Measurements from ENCODE around the gene UBN1. TPM values are rescaled to one million over a fixed set of nuclear protein-coding genes. Genes with fewer than 3 reads are reported as not detected.

Gene UBN1
- polyA plus RNA-seq, 1 donor = 38.2 TPM

GRCh38 chr16:4820652-4821051 is 26.6 kb upstream of the UBN1 start:
- Histone ChIP-seq H3K9me3 (ENCODE audit: control insufficient read depth, low read depth, low read length) (no peaks in the 10 kb centered on the region), H3K27me3 (ENCODE audit: control insufficient read depth, insufficient read depth, low read length) (no peaks in the 10 kb centered on the region), H3K4me1 (ENCODE audit: control insufficient read depth, insufficient read depth, low read length) (no peaks in the 10 kb centered on the region), H3K27ac (ENCODE audit: low read length) (no peak overlapping the region), H3K36me3 (ENCODE audit: control insufficient read depth, insufficient read depth, low read length) (peaks cover 76% of the 10 kb centered on the region), H3K4me3 (ENCODE audit: low read length) (no peak overlapping the region)
- DNase-seq = no peak
- WGBS (ENCODE audit: insufficient coverage, low lambda C conversion rate) = no CpG with 5 or more reads among the region's 6 CpGs

DNA sequence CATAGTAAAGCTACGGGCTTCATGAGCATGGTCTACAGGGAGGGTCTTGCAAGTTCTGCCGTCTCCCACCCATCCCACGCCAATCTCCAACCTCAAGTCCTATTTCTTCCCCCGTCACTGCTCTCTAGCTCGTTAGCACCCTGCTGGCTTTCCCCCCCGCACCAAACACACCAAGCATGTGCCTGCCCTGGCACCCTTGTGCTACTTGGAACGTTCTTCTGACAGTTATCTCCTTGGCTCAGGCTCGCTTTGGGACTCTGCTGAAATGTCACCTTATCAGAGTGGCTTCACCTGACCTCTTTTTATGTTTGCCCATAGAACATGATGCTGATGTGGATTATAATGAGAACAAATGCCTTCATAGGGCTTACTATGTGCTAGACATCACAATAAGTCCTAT is 22.1 kb upstream of the UBN1 start:
- 100% methylated on average over 2 of the region's 8 CpGs for WGBS (ENCODE audit: insufficient coverage, low lambda C conversion rate)
- H3K36me3 ChIP-seq (ENCODE audit: control insufficient read depth, insufficient read depth, low read length) = peaks cover 82% of the 10 kb centered on the region
- H3K27me3 ChIP-seq (ENCODE audit: control insufficient read depth, insufficient read depth, low read length) = no peaks in the 10 kb centered on the region
- H3K4me3 ChIP-seq (ENCODE audit: low read length) = no peak overlapping the region
- DNase-seq = no peak
- no peaks in the 10 kb centered on the region for H3K4me1 ChIP-seq (ENCODE audit: control insufficient read depth, insufficient read depth, low read length)
- no peaks in the 10 kb centered on the region for H3K9me3 ChIP-seq (ENCODE audit: control insufficient read depth, low read depth, low read length)
- no peak overlapping the region for H3K27ac ChIP-seq (ENCODE audit: low read length)

DNA sequence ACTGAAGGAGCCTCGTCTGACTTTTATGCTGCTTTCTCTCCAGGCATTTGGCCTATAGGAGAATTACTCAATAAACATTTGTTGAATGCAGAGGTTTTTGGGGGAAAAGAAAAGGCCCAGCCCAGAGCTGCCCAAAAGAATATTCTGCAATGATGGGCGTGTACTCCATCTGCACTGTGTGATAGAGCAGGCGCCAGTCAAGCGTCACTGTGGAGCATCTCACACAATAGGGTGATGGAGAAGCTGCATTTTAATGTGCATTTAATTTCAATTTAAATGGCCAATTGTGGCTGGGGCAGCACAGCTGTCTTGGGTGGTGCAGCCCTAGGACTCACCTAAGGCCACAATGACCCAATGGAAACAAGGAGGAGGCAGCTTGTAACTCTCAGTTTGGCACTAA is 20.8 kb upstream of the UBN1 start:
- Histone ChIP-seq H3K36me3 (ENCODE audit: control insufficient read depth, insufficient read depth, low read length) (peaks cover 83% of the 10 kb centered on the region), H3K27ac (ENCODE audit: low read length) (no peak overlapping the region), H3K4me3 (ENCODE audit: low read length) (no peak overlapping the region), H3K9me3 (ENCODE audit: control insufficient read depth, low read depth, low read length) (no peaks in the 10 kb centered on the region), H3K27me3 (ENCODE audit: control insufficient read depth, insufficient read depth, low read length) (no peaks in the 10 kb centered on the region), H3K4me1 (ENCODE audit: control insufficient read depth, insufficient read depth, low read length) (no peaks in the 10 kb centered on the region)
- WGBS (ENCODE audit: insufficient coverage, low lambda C conversion rate) = no CpG with 5 or more reads among the region's 4 CpGs
- DNase-seq = no peak

GRCh38 chr16:4826980-4827379 is 20.3 kb upstream of the UBN1 start:
- H3K27ac ChIP-seq (ENCODE audit: low read length) = no peak overlapping the region
- no CpG with 5 or more reads among the region's 10 CpGs for WGBS (ENCODE audit: insufficient coverage, low lambda C conversion rate)
- DNase-seq = no peak
- peaks cover 83% of the 10 kb centered on the region for H3K36me3 ChIP-seq (ENCODE audit: control insufficient read depth, insufficient read depth, low read length)
- no peaks in the 10 kb centered on the region for H3K9me3 ChIP-seq (ENCODE audit: control insufficient read depth, low read depth, low read length)
- H3K4me3 ChIP-seq (ENCODE audit: low read length) = no peak overlapping the region
- no peaks in the 10 kb centered on the region for H3K4me1 ChIP-seq (ENCODE audit: control insufficient read depth, insufficient read depth, low read length)
- H3K27me3 ChIP-seq (ENCODE audit: control insufficient read depth, insufficient read depth, low read length) = no peaks in the 10 kb centered on the region

- DNase-seq = no peak
- H3K9me3 ChIP-seq (ENCODE audit: control insufficient read depth, low read depth, low read length) = no peaks in the 10 kb centered on the region
- peaks cover 5% of the 10 kb centered on the region for H3K4me1 ChIP-seq (ENCODE audit: control insufficient read depth, insufficient read depth, low read length)
- H3K4me3 ChIP-seq (ENCODE audit: low read length) = no peak overlapping the region
- H3K27me3 ChIP-seq (ENCODE audit: control insufficient read depth, insufficient read depth, low read length) = no peaks in the 10 kb centered on the region
- WGBS (ENCODE audit: insufficient coverage, low lambda C conversion rate) = no CpG with 5 or more reads among the region's 11 CpGs
- H3K36me3 ChIP-seq (ENCODE audit: control insufficient read depth, insufficient read depth, low read length) = peaks cover 79% of the 10 kb centered on the region
- H3K27ac ChIP-seq (ENCODE audit: low read length) = no peak overlapping the region
These were observed 18.5 kb upstream of the UBN1 start for GRCh38 chr16:4828567-4829321.

- DNase-seq = no peak
- no peaks in the 10 kb centered on the region for H3K27me3 ChIP-seq (ENCODE audit: control insufficient read depth, insufficient read depth, low read length)
- no peak overlapping the region for H3K27ac ChIP-seq (ENCODE audit: low read length)
- WGBS (ENCODE audit: insufficient coverage, low lambda C conversion rate) = no CpG with 5 or more reads among the region's 7 CpGs
- H3K9me3 ChIP-seq (ENCODE audit: control insufficient read depth, low read depth, low read length) = no peaks in the 10 kb centered on the region
- H3K36me3 ChIP-seq (ENCODE audit: control insufficient read depth, insufficient read depth, low read length) = peaks cover 75% of the 10 kb centered on the region
- peaks cover 5% of the 10 kb centered on the region for H3K4me1 ChIP-seq (ENCODE audit: control insufficient read depth, insufficient read depth, low read length)
- H3K4me3 ChIP-seq (ENCODE audit: low read length) = no peak overlapping the region
These were observed 16.9 kb upstream of the UBN1 start for GRCh38 chr16:4830408-4830807.

DNA sequence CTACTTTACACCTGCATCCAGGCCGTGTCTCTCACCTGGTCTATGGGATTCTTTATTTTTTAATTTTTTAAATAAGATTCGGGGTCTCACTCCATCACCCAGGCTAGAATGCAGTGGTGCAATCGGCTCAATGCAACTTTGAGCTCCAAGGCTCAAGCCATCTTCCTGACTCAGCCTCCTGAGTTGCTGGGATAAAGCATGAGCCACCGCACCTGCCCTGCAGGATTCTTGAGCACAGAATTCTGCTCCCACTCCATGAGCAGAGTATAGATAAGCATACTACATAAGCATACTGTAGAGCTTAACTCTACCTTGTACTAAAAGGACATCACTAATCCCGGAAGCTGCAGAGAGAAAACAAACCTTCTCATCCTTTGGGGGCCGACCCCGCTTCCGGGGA is 15.7 kb upstream of the UBN1 start:
- 80% methylated on average over 1 of the region's 8 CpGs for WGBS (ENCODE audit: insufficient coverage, low lambda C conversion rate)
- Histone ChIP-seq H3K4me3 (ENCODE audit: low read length) (no peak overlapping the region), H3K9me3 (ENCODE audit: control insufficient read depth, low read depth, low read length) (no peaks in the 10 kb centered on the region), H3K27ac (ENCODE audit: low read length) (no peak overlapping the region), H3K27me3 (ENCODE audit: control insufficient read depth, insufficient read depth, low read length) (no peaks in the 10 kb centered on the region), H3K36me3 (ENCODE audit: control insufficient read depth, insufficient read depth, low read length) (peaks cover 76% of the 10 kb centered on the region), H3K4me1 (ENCODE audit: control insufficient read depth, insufficient read depth, low read length) (peaks cover 5% of the 10 kb centered on the region)
- no peak for DNase-seq

DNA sequence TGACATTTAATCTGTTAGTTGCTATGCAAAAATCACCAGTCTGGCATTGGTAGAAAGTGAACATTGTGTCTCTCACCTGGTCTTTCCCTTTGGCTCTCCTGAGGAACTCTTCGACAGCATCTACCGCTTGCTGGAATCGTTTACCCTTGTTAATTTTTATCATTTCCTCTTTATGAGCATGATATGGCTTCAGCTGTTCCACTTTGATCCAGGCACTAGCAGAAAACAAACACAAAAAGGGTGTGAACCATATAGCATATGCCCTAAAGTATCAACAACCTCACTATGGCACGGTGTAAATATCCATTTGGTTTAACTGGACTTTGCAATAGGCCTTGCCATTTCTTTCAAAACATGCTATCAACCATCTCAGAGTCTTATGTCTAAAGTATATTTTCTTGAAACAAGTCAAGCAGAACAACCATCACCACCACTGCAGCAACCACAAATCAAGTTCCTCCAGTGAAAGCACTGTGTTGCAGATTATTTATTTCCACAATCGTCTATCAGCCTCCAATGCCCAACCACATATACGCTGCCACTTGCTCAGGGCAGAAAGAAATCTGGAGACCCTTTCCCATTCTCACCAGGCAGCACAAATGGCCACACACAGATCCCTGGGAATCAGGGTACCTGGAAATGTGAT is 14.5 kb upstream of the UBN1 start:
- WGBS (ENCODE audit: insufficient coverage, low lambda C conversion rate) = 43% methylated on average over 3 of the region's 6 CpGs
- Histone ChIP-seq H3K4me3 (ENCODE audit: low read length) (no peak overlapping the region), H3K27ac (ENCODE audit: low read length) (no peak overlapping the region), H3K36me3 (ENCODE audit: control insufficient read depth, insufficient read depth, low read length) (peaks cover 73% of the 10 kb centered on the region), H3K9me3 (ENCODE audit: control insufficient read depth, low read depth, low read length) (no peaks in the 10 kb centered on the region), H3K4me1 (ENCODE audit: control insufficient read depth, insufficient read depth, low read length) (peaks cover 5% of the 10 kb centered on the region), H3K27me3 (ENCODE audit: control insufficient read depth, insufficient read depth, low read length) (no peaks in the 10 kb centered on the region)
- DNase-seq = peak in 1 of 2 donors; percentile 26

GRCh38 chr16:4833584-4833983 is 13.7 kb upstream of the UBN1 start:
- WGBS (ENCODE audit: insufficient coverage, low lambda C conversion rate) = 100% methylated on average over 1 of the region's 1 CpG
- Histone ChIP-seq H3K9me3 (ENCODE audit: control insufficient read depth, low read depth, low read length) (no peaks in the 10 kb centered on the region), H3K27ac (ENCODE audit: low read length) (no peak overlapping the region), H3K4me3 (ENCODE audit: low read length) (no peak overlapping the region), H3K27me3 (ENCODE audit: control insufficient read depth, insufficient read depth, low read length) (no peaks in the 10 kb centered on the region), H3K36me3 (ENCODE audit: control insufficient read depth, insufficient read depth, low read length) (peaks cover 73% of the 10 kb centered on the region), H3K4me1 (ENCODE audit: control insufficient read depth, insufficient read depth, low read length) (peaks cover 5% of the 10 kb centered on the region)
- DNase-seq = no peak

- H3K27me3 ChIP-seq (ENCODE audit: control insufficient read depth, insufficient read depth, low read length) = no peaks in the 10 kb centered on the region
- no peak overlapping the region for H3K4me3 ChIP-seq (ENCODE audit: low read length)
- H3K27ac ChIP-seq (ENCODE audit: low read length) = no peak overlapping the region
- peaks cover 5% of the 10 kb centered on the region for H3K4me1 ChIP-seq (ENCODE audit: control insufficient read depth, insufficient read depth, low read length)
- no peak for DNase-seq
- H3K36me3 ChIP-seq (ENCODE audit: control insufficient read depth, insufficient read depth, low read length) = peaks cover 75% of the 10 kb centered on the region
- no CpG with 5 or more reads among the region's 2 CpGs for WGBS (ENCODE audit: insufficient coverage, low lambda C conversion rate)
- H3K9me3 ChIP-seq (ENCODE audit: control insufficient read depth, low read depth, low read length) = no peaks in the 10 kb centered on the region
These were observed 10.6 kb upstream of the UBN1 start for GRCh38 chr16:4836727-4837126.

All from large intestine (tissue), 3 donors.